GM19240 (cell line): ENCODE data around the gene SPATC1L.

ENCODE experiments used
- DNase-seq: peaks from one replicate; pipeline ENCODE4 v3.0.0; 2011; ENCODE audit warnings: low spot score; ENCODE audit not compliant: insufficient read length

The SPATC1L gene

DNA sequence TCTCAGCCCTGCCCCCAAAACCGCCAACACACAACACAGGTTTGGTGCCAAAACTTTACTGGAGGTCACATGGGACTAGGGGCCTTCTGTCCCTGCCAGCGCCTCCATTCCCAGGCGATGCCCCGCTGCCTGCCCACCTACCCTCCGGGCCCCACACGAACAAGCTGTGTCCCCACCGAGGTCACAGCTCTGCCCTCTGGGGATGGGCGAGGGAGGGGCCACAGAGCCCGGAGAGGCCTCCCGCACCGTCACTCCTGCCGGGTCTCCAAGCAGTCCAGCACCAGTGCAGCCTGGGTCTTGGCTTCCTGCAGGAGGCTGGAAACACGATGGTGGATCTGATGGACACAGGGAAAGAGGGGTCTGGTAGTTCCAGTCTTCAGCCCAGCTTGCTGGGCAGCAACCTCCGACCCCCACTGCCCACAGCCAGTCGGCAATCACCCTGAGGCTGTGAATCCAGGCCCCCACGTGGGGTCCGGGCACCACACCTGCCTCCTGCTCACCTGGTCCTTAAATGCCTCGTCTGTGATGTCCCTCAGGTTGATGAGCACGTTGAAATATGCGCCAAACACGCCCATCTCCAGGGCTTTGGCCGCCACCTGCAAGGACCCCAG is 47.4 kb downstream of the SPATC1L start:
- no peak for DNase-seq

DNA sequence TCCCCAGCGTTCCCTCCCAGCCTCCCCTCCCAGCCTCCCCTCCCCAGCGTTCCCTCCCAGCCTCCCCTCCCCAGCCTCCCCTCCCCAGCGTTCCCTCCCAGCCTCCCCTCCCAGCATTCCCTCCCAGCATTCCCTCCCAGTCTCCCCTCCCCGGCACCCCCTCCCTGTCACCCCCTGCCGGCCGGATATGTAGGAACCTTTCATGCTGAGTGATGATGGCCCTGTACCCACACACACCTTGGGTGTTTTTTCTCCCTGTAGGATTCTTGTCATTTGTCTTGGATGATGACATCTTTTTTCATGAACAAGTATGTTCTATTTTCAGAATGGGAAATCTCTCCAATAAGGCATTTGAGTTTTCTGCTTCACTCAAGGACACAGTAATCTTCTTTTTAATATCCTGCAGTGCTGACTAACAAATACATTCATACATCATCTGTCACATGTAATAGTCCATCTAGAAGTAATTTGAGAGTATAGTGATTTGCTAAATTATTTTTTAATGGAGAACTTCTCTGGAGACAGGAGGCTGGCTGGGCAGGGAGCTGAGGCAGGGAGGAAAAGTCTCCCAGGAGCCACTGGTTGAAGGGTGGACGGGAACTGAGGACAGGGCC is 48.4 kb downstream of the SPATC1L start:
- no peak for DNase-seq

DNA sequence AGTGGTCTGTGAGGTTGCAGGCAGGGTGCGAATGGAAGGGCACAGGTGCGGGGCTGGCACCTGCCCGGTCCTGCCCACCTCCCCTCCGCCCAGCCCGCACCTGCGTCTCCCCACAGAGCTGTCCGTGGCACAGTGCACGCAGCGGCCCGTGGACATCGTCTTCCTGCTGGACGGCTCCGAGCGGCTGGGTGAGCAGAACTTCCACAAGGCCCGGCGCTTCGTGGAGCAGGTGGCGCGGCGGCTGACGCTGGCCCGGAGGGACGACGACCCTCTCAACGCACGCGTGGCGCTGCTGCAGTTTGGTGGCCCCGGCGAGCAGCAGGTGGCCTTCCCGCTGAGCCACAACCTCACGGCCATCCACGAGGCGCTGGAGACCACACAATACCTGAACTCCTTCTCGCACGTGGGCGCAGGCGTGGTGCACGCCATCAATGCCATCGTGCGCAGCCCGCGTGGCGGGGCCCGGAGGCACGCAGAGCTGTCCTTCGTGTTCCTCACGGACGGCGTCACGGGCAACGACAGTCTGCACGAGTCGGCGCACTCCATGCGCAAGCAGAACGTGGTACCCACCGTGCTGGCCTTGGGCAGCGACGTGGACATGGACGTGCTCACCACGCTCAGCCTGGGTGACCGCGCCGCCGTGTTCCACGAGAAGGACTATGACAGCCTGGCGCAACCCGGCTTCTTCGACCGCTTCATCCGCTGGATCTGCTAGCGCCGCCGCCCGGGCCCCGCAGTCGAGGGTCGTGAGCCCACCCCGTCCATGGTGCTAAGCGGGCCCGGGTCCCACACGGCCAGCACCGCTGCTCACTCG is 52.2 kb downstream of the SPATC1L start:
- no peak for DNase-seq

DNA sequence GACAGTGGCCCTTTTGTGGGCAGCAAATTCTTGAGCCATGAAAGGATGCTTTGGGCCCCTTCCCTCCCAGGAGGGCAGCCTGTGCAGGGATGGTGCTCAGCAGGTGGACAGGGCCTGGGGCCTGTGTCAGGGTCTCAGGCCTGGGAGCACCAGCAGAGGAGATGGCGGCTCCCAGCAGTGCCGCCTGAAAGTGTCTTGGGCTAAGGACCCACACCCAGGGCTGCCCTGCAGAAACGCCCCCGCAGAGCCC is 52.7 kb downstream of the SPATC1L start:
- DNase-seq, result no peak

DNA sequence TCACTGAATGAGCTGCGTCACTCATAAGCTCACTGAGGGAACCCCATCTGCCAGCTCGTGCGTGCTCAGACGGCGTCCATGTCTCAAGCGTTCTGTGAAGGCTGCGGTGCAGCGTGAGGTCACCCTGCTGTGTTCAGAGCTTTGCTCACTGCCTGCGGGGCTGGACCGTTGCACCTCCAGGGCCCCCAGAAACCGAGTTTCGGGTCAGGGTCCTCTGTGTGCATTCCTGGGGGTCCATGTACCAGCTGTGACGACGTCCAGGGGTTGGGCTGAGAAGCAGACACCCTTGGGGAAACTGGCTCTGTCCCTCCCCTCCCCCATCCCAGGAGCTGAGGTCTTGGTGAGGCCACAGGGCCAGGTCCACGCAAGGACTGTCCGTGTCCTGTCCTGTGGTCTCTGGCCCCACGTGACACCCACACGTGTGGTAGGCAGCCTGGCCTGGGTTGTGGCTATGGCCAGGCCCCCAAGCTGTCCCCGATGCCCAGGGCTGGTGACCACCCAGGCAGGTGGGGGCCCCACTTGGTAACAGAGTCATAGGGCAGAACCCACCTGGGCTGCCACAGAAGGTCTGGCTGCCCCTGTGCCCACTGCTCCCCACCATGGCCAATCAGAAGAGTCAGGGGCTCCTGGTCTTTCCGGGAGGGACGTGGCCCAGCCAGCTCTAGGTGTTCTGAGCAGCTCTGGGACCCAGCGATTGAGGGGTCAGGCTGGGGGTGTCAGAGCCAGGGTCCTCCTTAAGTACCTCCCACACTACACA is 53.2 kb downstream of the SPATC1L start:
- DNase-seq, result no peak

DNA sequence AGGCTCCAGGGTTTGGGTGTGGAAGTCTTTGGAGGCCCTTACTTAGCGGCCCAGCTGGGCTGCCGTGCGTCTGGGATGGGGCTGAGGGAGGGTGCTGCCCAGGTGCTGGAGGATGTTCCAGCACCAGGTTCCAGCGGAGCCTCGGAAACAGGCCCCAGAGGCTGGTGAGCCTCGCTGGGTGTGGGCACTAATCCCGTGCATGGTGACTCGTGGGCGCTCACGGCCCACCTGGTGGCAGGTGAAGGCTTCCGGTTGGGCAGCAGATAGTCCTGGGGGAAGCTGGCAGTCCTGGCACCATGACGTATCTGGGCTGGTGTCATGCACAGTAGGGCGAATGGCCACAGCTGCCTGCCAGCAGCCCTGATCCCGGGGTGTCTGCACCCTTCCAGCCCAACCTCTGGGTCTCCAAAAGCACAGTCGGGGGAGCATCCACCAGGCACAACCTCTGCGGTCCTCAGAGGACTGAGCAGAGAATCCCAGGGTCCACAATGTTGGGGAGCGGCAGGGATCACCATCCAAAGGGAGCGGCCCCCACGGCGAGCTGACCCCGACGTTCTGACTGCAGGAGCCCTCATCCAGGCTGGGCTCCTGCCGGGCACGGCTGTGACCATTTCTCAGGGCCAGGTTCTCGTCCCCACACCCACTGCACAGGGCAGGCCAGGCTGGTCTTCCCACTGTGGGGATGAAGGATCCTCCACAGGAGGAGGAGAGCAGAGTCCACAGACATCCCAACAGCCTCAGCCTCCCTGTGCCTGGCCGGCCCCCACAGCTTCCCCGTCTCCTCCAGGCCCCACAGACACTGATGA is 54.2 kb downstream of the SPATC1L start:
- DNase-seq, result no peak

DNA sequence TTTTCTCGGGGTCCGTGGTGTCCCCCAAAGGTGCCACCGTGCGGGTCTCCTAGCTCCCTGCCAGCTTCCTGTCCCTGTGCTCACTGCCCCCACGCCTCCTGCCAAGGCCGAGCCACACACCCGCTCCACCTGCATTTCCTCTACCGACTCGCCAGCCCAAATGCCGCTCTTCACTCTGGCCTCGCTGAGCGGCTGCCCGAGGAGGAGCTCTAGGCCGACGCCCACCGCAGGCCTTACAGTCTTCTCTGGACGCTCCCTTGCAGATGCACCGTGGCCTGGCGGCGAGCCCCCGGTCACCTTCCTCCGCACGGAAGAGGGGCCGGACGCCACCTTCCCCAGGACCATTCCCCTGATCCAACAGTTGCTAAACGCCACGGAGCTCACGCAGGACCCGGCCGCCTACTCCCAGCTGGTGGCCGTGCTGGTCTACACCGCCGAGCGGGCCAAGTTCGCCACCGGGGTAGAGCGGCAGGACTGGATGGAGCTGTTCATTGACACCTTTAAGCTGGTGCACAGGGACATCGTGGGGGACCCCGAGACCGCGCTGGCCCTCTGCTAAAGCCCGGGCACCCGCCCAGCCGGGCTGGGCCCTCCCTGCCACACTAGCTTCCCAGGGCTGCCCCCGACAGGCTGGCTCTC is 55.2 kb downstream of the SPATC1L start:
- DNase-seq, result no peak

DNA sequence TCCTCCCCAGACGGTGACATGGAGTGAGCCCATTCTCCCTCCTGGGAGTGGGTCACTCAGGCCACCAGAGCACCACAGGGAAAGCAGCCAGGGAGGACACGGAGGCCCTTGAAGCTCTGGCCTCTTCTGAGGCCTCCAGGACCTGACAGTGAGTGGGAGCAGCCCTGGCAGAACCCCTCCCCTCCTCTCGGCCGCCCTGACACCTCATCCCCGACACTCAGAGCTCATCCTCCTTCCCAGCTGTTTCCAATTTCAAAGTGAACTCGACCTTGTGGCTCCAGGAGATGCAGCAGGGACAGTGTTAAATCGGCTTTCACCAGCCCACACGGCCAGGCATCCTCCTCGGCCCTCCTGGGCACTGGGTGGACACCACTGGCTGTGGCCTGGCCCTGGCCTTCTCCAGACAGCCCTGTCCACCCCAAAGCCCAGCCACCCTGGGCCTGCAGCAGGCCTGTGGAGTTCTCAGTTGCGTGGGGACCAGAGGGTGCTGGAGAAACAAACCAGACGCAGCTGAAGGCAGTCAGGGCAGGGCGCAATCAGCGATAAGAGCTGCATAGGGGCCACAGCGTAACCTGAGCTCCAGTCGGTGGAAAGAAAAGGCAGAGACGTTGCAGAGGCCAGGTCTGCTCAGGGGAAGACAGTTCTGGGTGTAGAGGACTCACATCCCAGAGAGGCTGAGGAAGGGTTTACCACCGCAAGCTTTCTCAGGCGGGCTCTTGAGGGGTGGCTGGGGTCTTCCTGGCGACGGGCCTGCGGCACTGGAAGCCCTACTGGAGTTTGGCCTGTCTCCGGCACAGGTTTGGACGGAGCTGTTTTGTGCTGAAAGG is 55.9 kb downstream of the SPATC1L start:
- no peak for DNase-seq

DNA sequence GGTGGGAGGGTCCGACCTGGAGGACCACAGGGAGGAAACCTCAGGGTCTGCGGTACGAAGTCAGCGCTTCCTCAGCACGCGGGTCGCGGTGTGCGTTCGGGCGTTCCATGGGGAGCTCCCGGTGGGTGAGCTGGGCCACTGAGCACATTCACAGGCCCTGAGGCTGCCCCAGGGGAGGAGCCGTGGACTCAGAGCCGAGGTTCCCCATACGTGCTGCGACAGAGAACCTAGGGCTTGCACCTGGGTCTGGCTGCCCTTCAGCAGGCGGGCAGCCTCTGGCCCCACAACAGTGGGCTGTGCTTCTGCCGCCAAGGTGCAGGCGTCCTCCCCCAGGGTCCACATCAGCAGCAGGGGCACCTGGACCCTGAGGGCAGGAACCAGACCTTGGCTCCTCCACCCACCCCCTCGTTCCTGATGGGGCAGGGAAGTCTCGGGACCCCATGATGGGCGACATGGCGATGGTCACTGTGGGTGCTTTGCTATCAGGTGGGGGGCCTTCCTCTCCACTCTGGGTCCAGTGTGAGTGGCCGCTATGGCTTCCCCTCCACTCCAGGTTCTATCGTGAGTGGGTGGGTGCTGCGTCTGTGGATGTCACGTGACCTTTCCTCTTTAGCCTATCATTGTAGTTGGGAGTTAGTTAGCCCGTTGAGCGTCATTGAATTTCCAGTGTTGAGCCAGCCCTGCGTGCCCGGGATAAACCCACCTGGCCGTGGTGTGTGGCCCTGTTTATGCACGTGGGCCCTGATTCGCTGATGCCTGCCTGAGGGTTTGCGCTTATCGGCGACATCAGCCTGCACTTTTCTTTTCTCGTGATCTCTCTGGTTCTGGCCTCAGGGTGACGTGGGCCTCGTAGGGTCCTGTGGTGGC is 56.8 kb downstream of the SPATC1L start:
- no peak for DNase-seq

DNA sequence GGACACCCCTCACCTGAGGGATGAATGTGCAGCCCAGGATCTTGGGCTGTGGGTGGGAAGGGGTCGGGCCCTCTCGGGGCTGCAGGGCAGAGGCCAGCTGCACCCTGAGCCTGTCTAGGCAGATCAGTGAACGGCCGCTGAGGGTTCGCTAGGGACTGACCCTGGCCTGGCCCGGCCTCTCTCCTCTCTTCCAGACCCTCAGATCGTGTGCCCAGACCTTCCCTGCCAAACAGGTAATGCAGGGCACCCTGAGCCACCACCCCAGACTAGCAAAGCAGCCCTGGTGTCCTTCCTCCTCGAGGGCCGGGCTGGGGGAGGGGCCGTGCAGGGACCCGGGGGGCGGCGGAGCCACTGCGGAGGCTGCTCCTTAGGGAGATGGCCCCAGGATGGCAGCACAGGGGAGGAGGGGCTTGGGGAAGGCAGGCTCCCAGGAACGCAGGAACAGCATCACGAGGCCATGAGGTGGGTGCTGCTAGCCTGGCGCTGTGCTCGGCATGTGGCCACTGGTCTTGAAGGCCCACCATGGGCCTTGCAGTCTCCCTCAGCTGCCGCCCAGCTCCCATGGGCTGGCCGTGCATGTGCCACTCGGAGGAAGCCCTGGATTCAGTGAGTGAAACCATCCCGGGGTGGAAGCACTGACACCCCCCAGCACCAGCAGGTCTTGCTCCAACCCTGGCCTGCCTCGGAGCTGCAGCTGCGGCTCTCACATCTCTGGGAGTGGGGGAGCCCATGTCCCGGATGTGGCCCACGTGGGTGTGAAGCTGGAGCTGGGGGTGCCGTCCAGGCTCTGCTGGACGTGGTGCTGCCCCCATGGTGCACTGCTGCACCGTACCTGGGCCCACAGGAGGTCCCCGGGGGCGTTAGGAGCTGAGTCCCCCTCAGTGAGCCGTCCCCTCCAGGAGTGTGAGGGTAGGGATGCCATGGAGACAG is 57.7 kb downstream of the SPATC1L start:
- no peak for DNase-seq

DNA sequence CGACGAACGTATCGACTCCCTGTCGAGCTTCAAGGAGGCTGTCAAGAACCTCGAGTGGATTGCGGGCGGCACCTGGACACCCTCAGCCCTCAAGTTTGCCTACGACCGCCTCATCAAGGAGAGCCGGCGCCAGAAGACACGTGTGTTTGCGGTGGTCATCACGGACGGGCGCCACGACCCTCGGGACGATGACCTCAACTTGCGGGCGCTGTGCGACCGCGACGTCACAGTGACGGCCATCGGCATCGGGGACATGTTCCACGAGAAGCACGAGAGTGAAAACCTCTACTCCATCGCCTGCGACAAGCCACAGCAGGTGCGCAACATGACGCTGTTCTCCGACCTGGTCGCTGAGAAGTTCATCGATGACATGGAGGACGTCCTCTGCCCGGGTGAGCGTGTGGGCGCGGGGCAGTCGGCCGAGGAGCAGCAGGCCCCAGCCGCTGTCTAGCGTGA is 58.4 kb downstream of the SPATC1L start:
- no peak for DNase-seq

DNA sequence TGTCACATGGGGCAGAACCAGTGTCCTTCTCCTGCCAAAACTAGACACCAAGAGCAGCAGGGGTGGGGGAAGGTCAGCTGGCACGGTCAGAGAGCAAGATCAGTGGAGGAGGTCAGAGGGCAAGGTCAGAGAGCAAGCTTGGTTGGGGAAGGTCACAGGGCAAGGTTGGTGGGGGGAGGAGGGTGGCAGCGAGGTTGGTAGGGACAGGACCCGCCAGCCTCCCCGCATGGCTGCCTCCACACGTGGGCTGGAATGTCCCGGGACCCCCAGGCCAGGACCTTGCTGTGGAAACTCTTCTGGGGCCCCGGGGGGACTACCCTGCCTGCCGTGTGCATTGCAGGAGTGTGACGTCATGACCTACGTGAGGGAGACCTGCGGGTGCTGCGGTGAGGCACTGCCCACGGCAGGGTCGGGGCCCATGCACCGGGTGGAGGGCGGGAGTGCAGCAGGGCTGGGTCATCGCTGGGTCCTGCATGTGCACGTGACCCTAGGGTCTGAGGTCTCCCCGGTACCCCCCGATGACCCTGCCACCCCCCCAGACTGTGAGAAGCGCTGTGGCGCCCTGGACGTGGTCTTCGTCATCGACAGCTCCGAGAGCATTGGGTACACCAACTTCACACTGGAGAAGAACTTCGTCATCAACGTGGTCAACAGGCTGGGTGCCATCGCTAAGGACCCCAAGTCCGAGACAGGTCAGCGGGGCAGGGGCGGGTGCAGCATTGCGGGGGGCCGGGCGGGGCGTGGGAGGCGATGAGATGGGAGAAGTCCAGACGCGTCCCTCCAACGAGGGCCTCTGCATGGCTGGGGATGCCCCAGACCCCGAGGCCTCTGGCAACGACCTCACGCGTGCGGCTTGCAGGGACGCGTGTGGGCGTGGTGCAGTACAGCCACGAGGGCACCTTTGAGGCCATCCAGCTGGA is 59.1 kb downstream of the SPATC1L start:
- no peak for DNase-seq

DNA sequence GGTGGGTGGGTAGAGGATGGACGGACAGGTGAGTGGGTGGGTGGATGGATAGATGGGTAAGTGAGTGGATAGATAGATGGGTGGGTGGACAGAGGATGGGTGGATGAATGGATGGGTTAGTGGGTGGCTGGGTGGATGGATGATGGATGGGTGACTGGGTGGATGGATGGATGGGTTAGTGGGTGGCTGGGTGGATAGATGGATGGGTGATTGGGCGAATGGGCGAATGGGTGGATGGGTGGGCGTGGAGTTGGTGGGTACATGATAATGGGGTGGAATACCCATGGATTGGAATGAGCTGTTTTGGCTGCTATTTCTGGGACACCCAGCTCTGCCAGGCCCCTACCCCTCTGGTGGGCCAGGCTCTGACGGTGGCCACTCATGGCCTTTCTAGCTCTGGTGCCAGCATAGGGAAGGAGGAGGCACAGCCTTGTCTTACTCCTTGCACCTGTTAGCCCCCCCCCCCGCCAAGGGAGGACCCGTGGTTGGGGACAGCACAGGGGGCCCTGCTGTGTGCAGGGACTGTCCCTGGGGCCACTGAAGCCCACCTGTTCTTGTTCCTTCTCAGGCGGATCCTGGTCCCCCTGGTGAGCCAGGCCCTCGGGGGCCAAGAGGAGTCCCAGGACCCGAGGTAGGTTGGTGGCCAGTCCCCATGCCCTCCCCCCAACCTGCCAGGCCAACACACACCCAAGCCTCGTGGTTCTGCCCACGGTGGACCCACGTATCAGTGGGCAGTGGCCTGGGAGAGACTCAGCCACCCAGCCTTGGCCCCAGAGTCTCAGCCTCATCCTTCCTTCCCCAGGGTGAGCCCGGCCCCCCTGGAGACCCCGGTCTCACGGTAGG is 60.0 kb downstream of the SPATC1L start:
- DNase-seq, result no peak

DNA sequence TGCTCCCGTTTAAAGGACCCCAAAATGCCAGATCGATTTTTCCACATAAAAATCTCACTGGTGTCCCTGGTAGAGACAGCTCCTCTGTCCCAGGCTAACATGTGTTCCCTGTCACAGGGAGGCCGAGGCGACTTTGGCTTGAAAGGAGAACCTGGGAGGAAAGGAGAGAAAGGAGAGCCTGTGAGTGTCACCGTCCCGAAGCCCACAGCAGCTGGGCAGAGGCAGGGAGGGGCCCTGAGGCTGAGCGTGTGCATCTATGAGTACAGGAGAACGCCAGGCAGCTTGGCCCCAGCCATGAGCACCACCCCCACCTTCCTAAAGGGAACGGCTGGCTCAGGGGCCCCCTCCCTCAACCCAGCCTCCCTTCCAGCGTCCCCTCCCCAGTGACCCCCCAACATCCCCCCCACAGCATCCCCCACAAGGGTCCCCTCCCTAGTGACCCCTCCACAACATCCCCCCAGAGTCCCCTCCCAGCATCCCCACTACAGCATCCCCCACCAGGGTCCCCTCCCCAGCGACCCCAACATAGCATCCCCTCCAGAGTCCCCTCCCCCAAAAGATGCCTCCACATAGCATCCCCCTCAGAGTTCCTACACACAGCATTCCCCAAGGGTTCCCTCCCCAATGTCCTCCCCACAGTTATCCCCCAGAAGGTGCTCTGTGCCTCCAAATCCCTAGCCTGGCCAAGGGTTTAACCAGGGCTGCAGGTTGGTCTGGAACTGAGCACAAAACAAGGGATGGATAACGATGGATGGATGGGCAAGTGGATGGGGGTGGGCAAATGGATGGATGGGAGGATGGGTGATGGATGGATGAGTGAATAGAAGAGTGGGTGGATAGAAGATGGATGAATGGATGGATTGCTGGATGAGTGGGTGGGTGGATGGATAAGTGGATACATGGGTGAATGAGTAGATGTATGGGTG is 61.2 kb downstream of the SPATC1L start:
- DNase-seq, result no peak

DNA sequence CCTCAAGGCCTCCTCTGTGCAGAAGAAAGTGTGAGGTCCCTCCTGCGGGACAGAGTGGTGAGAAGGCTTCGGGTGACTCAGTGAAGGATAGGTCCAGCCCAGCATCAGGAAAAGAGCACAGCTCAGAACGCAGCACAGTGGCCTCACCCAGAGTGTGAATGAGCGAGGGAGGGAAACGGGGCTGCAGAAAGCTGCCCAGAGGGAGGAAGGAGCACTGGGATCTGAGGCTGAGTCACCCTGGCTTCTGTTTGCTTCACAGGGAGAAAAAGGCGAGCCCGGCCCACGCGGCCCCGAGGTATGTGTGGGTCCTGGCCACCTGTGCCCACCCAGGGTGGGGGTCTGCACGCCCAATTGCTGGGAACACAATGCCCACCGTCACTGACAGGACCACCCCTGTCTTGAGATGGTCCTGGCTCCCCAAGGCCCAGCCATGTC is 62.0 kb downstream of the SPATC1L start:
- no peak for DNase-seq
